ENCODE measurements around the gene TRAK1.

GRCh38 chr3:42191443-42191747 is 100.2 kb downstream of the TRAK1 start:
- no peak for TF ChIP-seq POLR2AphosphoS5 (IDR thresholded peaks at IDR 0.05)
- peak in 5 of 11 experiments; percentile 9 to 48 (median 34) for TF ChIP-seq CTCF (IDR thresholded peaks at IDR 0.05 in 8 of 11, conservative IDR thresholded peaks at IDR 0.05 in 3 of 11)
